Mucosa of gallbladder (tissue), 1 donor: ENCODE measurements around the gene PAOX. TPM values are rescaled to one million over a fixed set of nuclear protein-coding genes. Genes with fewer than 3 reads are reported as not detected.
"Not testable (repeated sequence)": the region's sequence is repeated elsewhere in the genome, so short reads cannot be mapped to it uniquely, and the experiment has no call there.

Source experiments
- DNase-seq: peaks from one replicate; pipeline ENCODE4 v3.0.0-alpha.2; 2020; ENCODE audit warnings: low spot score
- total RNA-seq: library from RNA; stranded (reverse); gene quantifications from one replicate; pipeline ENCODE4 v1.2.1, GENCODE V29; 2021
- donor health status: DM: no; HTN: no; CAD: no.

PAOX gene
- total RNA-seq, 1 donor from 2014 or later, result 9.4 TPM

GRCh38 chr10:133385214-133385613 is 6.2 kb downstream of the PAOX start:
- no peak for DNase-seq

GRCh38 chr10:133386951-133387350 is 7.9 kb downstream of the PAOX start:
- not testable (repeated sequence) for DNase-seq

GRCh38 chr10:133388236-133388972 is 9.3 kb downstream of the PAOX start:
- no peak for DNase-seq

GRCh38 chr10:133388973-133389818 is 10.1 kb downstream of the PAOX start:
- DNase-seq, result no peak

GRCh38 chr10:133390597-133391248 is 11.7 kb downstream of the PAOX start:
- DNase-seq, result no peak

GRCh38 chr10:133391249-133391635 is 12.2 kb downstream of the PAOX start:
- no peak for DNase-seq

GRCh38 chr10:133391761-133392518 is 12.9 kb downstream of the PAOX start:
- DNase-seq, result no peak

- DNase-seq, result no peak
Measured at GRCh38 chr10:133393401-133394063, 14.5 kb downstream of the PAOX start.

- peak; percentile 94 for DNase-seq
Measured at GRCh38 chr10:133394064-133394663, 15.1 kb downstream of the PAOX start, which contains the start of gene MTG1. MTG1 (plus strand) TSS chr10:133394157; CDS start chr10:133394221, 64 bp downstream.

GRCh38 chr10:133394801-133395221 is 15.7 kb downstream of the PAOX start:
- DNase-seq, result no peak

GRCh38 chr10:133396035-133396624 is 17.1 kb downstream of the PAOX start:
- DNase-seq, result no peak

- no peak for DNase-seq
Measured at GRCh38 chr10:133397938-133398337, 18.9 kb downstream of the PAOX start.

- no peak for DNase-seq
Measured at GRCh38 chr10:133399123-133399601, 20.1 kb downstream of the PAOX start.

- DNase-seq, result no peak
Measured at GRCh38 chr10:133400624-133401424, 21.8 kb downstream of the PAOX start.

- DNase-seq, result no peak
Measured at GRCh38 chr10:133401500-133401899, 22.4 kb downstream of the PAOX start.

GRCh38 chr10:133401981-133402725 is 23.1 kb downstream of the PAOX start:
- DNase-seq, result no peak

GRCh38 chr10:133403359-133403758 is 24.3 kb downstream of the PAOX start:
- DNase-seq, result no peak

GRCh38 chr10:133403784-133404183 is 24.7 kb downstream of the PAOX start:
- no peak for DNase-seq
